Osteocyte (in vitro differentiated cells): Measurements from ENCODE around the gene ASPN. TPM values are rescaled to one million over a fixed set of nuclear protein-coding genes. Genes with fewer than 3 reads are reported as not detected.

Experiments used
- DNase-seq: peaks from one replicate; pipeline ENCODE4 v3.0.0; 2021; ENCODE audit warnings: mixed read lengths; ENCODE audit not compliant: unreplicated experiment; ENCODE audit errors: extremely low spot score
- H3K27ac Mint-ChIP-seq: one replicate; pipeline ENCODE4 v1.8.0; 2021; ENCODE audit warnings: mild to moderate bottlenecking, mixed read lengths; ENCODE audit not compliant: unreplicated experiment
- H3K27me3 Mint-ChIP-seq: one replicate; pipeline ENCODE4 v1.8.0; 2021; ENCODE audit warnings: mixed read lengths; ENCODE audit not compliant: unreplicated experiment
- H3K36me3 Mint-ChIP-seq: one replicate; pipeline ENCODE4 v1.8.0; 2021; ENCODE audit warnings: mixed read lengths; ENCODE audit not compliant: unreplicated experiment
- H3K4me1 Mint-ChIP-seq: one replicate; pipeline ENCODE4 v1.8.0; 2021; ENCODE audit warnings: mixed read lengths; ENCODE audit not compliant: unreplicated experiment
- H3K4me3 Mint-ChIP-seq: one replicate; pipeline ENCODE4 v1.8.0; 2021; ENCODE audit warnings: mild to moderate bottlenecking, moderate library complexity, mixed read lengths; ENCODE audit not compliant: unreplicated experiment
- H3K9me3 Mint-ChIP-seq: one replicate; pipeline ENCODE4 v1.8.0; 2021; ENCODE audit warnings: mixed read lengths; ENCODE audit not compliant: unreplicated experiment
- total RNA-seq: library from RNA; stranded (reverse); gene quantifications from 2 replicates; pipeline ENCODE4 v1.2.1, GENCODE V29; 2021
- TF ChIP-seq, protein P1 (sequence below): fragments of 200-600 bp; sonication (generic); IDR thresholded peaks from 2 replicates; pipeline ENCODE4 v1.5.0; 2021; ENCODE audit warnings: antibody characterized with exemption, mild to moderate bottlenecking, moderate library complexity

Gene ASPN
- total RNA-seq, 1 donor from 2014 or later: 129 TPM

- H3K27me3 Mint-ChIP-seq: no peaks in the 10 kb centered on the region
- H3K4me3 Mint-ChIP-seq: no peak overlapping the region
- peaks cover 35% of the 10 kb centered on the region for H3K36me3 Mint-ChIP-seq
- no peaks in the 10 kb centered on the region for H3K9me3 Mint-ChIP-seq
- H3K27ac Mint-ChIP-seq: no peak overlapping the region
- TF ChIP-seq, protein P1, sequence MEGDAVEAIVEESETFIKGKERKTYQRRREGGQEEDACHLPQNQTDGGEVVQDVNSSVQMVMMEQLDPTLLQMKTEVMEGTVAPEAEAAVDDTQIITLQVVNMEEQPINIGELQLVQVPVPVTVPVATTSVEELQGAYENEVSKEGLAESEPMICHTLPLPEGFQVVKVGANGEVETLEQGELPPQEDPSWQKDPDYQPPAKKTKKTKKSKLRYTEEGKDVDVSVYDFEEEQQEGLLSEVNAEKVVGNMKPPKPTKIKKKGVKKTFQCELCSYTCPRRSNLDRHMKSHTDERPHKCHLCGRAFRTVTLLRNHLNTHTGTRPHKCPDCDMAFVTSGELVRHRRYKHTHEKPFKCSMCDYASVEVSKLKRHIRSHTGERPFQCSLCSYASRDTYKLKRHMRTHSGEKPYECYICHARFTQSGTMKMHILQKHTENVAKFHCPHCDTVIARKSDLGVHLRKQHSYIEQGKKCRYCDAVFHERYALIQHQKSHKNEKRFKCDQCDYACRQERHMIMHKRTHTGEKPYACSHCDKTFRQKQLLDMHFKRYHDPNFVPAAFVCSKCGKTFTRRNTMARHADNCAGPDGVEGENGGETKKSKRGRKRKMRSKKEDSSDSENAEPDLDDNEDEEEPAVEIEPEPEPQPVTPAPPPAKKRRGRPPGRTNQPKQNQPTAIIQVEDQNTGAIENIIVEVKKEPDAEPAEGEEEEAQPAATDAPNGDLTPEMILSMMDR: no peak
- DNase-seq: no peak
- peaks cover 11% of the 10 kb centered on the region for H3K4me1 Mint-ChIP-seq
Observed at GRCh38 chr9:92467041-92467440, 15.3 kb downstream of the ASPN start.

DNA sequence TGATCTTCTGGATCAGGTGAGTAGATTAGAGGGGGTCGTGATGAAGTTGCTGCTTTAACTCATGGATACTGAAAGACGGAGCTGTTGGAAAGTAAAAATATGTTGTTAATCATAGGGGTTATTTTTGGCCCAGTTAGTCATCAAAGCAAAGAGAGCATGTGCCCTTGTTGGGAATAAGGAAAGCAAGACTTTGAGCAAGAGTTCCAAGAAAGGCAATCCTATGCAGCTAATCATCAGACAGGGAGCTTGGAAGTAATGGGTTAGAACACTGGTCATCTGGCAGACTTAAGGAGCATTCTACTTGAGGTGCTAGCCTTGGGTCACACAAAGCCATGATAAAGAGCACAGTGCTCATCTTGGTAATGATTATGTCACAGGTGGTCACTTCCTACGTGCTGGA is 18.3 kb downstream of the ASPN start:
- no peak for DNase-seq
- Mint-ChIP-seq H3K9me3 (no peaks in the 10 kb centered on the region), H3K4me3 (no peak overlapping the region), H3K27ac (no peak overlapping the region), H3K27me3 (no peaks in the 10 kb centered on the region), H3K4me1 (peaks cover 11% of the 10 kb centered on the region), H3K36me3 (peaks cover 39% of the 10 kb centered on the region)
- TF ChIP-seq, protein P1: no peak

GRCh38 chr9:92463387-92463786 is 18.9 kb downstream of the ASPN start:
- Mint-ChIP-seq H3K9me3 (no peaks in the 10 kb centered on the region), H3K4me1 (peaks cover 11% of the 10 kb centered on the region), H3K27ac (no peak overlapping the region), H3K36me3 (peaks cover 40% of the 10 kb centered on the region), H3K4me3 (no peak overlapping the region), H3K27me3 (no peaks in the 10 kb centered on the region)
- TF ChIP-seq, protein P1: no peak
- no peak for DNase-seq

DNA sequence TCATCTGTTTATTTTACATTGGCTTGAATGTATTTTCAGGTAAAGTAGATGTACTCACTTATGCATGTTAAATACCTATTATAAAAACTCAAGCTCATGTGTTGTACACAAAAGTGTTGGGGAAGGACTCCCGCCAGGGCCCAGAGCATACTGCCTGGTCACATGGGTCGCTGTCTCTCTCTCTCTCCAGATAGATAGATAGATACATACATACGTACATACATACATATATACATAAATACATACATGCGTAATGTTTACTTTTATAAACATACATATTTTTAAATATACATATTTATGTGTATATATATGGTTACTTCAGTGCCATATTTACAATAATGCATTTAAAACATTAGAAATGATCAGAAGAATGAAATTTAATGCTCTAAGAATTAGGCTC is 24.7 kb downstream of the ASPN start:
- Mint-ChIP-seq H3K27me3 (no peaks in the 10 kb centered on the region), H3K4me1 (no peaks in the 10 kb centered on the region), H3K27ac (no peak overlapping the region), H3K9me3 (no peaks in the 10 kb centered on the region), H3K36me3 (peaks cover 16% of the 10 kb centered on the region), H3K4me3 (no peak overlapping the region)
- TF ChIP-seq, protein P1: no peak
- no peak for DNase-seq

DNA sequence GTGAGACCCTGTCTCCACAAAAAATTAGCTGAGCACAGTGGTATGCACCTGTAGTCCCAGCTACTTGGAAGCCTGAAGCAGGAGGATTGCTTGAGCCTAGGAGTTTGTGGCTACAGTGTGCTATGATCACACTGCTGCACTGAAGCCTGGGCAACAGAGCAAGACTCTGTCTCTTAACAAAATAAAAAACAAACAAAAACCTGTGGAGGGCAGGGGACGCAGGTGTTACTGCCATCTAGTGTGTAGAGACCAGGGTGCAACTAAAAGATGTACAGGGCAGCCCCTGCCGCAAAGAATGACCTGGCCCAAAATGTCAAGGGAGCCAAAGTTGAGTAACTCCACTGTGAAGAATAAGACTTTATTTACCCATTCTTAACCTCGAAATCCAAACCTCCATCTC is 27.1 kb downstream of the ASPN start:
- peaks cover 6% of the 10 kb centered on the region for H3K36me3 Mint-ChIP-seq
- TF ChIP-seq, protein P1: peak; percentile 24
- H3K27me3 Mint-ChIP-seq: no peaks in the 10 kb centered on the region
- no peak for DNase-seq
- no peak overlapping the region for H3K4me3 Mint-ChIP-seq
- H3K27ac Mint-ChIP-seq: no peak overlapping the region
- no peaks in the 10 kb centered on the region for H3K9me3 Mint-ChIP-seq
- H3K4me1 Mint-ChIP-seq: no peaks in the 10 kb centered on the region
